Transverse colon (tissue), 4 donors: Measurements from ENCODE around the gene ASCC2. TPM values are rescaled to one million over a fixed set of nuclear protein-coding genes. Genes with fewer than 3 reads are reported as not detected.

ENCODE experiments used
- DNase-seq: peaks from one replicate; pipeline ENCODE4 v3.0.0-alpha.2; 2019
- H3K27ac ChIP-seq, 4 donors: fragments of 200-600 bp; sonication (generic); 2 replicates each; pipeline ENCODE4 v1.5.1; 2016 to 2018; ENCODE audit warnings: inconsistent platforms in 4 of 4
- H3K27me3 ChIP-seq: fragments of 200-600 bp; sonication (generic); 2 replicates; pipeline ENCODE4 v1.5.1; 2017; ENCODE audit warnings: inconsistent platforms
- H3K36me3 ChIP-seq, 4 donors: fragments of 200-600 bp; sonication (generic); 2 replicates each; pipeline ENCODE4 v1.5.1; 2017 to 2019; ENCODE audit warnings: inconsistent platforms in 4 of 4
- H3K4me1 ChIP-seq, 4 donors: fragments of 200-600 bp; sonication (generic); 2 replicates each; pipeline ENCODE4 v1.5.1; 2017 to 2020; ENCODE audit warnings: inconsistent platforms in 4 of 4
- H3K4me3 ChIP-seq, 4 donors: fragments of 200-600 bp; sonication (generic); 1 replicate in 1 of 4; 2 replicates in 3 of 4; pipeline versions ENCODE4 v1.5.1 to v1.6.1; 2017 to 2019; ENCODE audit warnings: inconsistent platforms in 4 of 4
- H3K9me3 ChIP-seq, 2 donors: fragments of 200-600 bp; sonication (generic); 2 replicates each; pipeline ENCODE4 v1.5.1; 2017 to 2019; ENCODE audit warnings: inconsistent platforms in 2 of 2
- CTCF ChIP-seq, 5 experiments: fragments of 200-600 bp in 3 of 5; fragments of 450-650 bp in 2 of 5; sonication (generic) in 3 of 5; IDR thresholded peaks; 1 replicate in 2 of 5; 2 replicates in 3 of 5; pipeline ENCODE4 v1.5.1; 2016 to 2017; ENCODE audit warnings: antibody characterized with exemption in 5 of 5, inconsistent platforms in 3 of 5, mild to moderate bottlenecking in 2 of 5, moderate library complexity in 1 of 5
- EP300 ChIP-seq: sonication (generic); formaldehyde crosslinking; IDR thresholded peaks from one replicate; pipeline ENCODE4 v1.6.1; 2017; ENCODE audit warnings: antibody characterized with exemption, low read depth
- POLR2A ChIP-seq: fragments of 450-650 bp; IDR thresholded peaks from one replicate; pipeline ENCODE4 v1.6.1; 2016; ENCODE audit warnings: antibody characterized with exemption, mild to moderate bottlenecking, moderate library complexity
- POLR2AphosphoS5 ChIP-seq, 3 donors: sonication (generic); formaldehyde crosslinking; IDR thresholded peaks; one replicate each; pipeline ENCODE4 v1.6.1; 2016; ENCODE audit warnings: antibody characterized with exemption in 3 of 3
- WGBS, 2 donors: methylation state at CpG; one replicate each; pipeline ENCODE4 v1.1.5; 2018; ENCODE audit warnings: low coverage in 1 of 2; 5-methylcytosine and 5-hydroxymethylcytosine counted together
- in situ Hi-C, 4 donors: fragments of 200-750 bp; cut with MboI; loops; one replicate each; pipeline versions ENCODE4 v1.15.0 to v1.15.1; 2017; ENCODE audit warnings: low sequenced_read_pairs in 3 of 4, low pct_ligation_motif_present in 1 of 4, low pct_unique_long_range_greater_than_20kb in 1 of 4
- intact Hi-C: fragments of 100-400 bp; cut with DNase I; formaldehyde crosslinking; loops from one replicate; pipeline ENCODE4 v1.15.1; 2023; ENCODE audit warnings: low total_unique reads
- total RNA-seq, 4 donors: library from RNA; depleted of rRNA; stranded (reverse); fragments of >200 nt; gene quantifications; one replicate each; pipeline ENCODE4 v1.1.0, GENCODE V29; 2016

Gene ASCC2
- total RNA-seq, 4 donors from 2014 or later, result 46.8 to 69.4 (median 62.2) TPM

- in situ Hi-C loops (no loop called here), intact Hi-C loops (no loop called here)
- no peaks in the 10 kb centered on the region for H3K9me3 ChIP-seq
- peak; percentile 23 for DNase-seq
- H3K27ac ChIP-seq, result no peak overlapping the region
- H3K4me3 ChIP-seq, result no peak overlapping the region
- H3K27me3 ChIP-seq, result no peaks in the 10 kb centered on the region
- 39 to 51% methylated on average over 5 of the region's 5 CpGs for WGBS, 2 donors
- H3K4me1 ChIP-seq, result peaks cover 8 to 13% (median 11%) of the 10 kb centered on the region in 4 donors
- TF ChIP-seq POLR2A (no peak), CTCF (IDR thresholded peaks at IDR 0.05) (peak in 2 of 5 experiments; percentile 12 to 22), POLR2AphosphoS5 (IDR thresholded peaks at IDR 0.05) (no peak), EP300 (no peak)
- peaks cover 0 to 11% (median 6%) of the 10 kb centered on the region in 4 donors for H3K36me3 ChIP-seq
Measured at GRCh38 chr22:29772170-29772641, 65.9 kb downstream of the ASCC2 start.

DNA sequence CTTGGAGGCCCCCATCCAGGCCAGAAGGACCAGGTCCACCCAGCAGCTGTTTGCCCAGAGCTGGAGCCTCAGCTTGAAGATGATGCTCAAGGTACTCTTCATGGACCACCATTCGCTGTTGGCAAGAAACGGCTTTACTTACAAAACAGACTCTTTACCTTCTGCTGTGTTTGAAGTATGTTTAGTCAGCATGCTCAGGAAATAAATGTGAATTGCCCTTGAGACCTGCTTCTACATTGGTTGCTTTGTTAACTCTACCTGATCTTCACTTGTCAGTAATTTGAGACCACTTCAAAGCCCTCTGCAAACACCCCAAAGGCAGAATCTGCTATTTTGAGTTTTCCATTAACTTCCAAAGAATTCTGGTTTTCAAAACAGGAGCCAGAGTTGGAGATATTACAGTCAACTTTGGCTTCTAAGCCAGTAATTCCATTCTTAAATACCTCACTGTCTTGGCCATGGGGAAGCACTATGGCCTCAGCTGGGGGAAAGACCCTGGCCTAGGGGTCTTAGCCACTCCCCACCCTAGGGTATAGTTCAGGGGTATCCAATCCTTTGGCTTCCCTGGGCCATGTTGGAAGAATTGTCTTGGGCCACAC lies 68.3 kb downstream of the ASCC2 start:
- in situ Hi-C loops (no loop called here), intact Hi-C loops (no loop called here)
- 87% methylated on average over 2 of the region's 2 CpGs; no CpG with 5 or more reads in 1 of the 2 donors for WGBS, 2 donors
- H3K4me3 ChIP-seq, result no peak overlapping the region
- H3K9me3 ChIP-seq, result no peaks in the 10 kb centered on the region
- H3K27ac ChIP-seq, result no peak overlapping the region
- peaks cover 0 to 11% (median 6%) of the 10 kb centered on the region in 4 donors for H3K36me3 ChIP-seq
- TF ChIP-seq POLR2A (no peak), EP300 (no peak), CTCF (IDR thresholded peaks at IDR 0.05) (no peak), POLR2AphosphoS5 (IDR thresholded peaks at IDR 0.05) (no peak)
- peaks cover 16 to 25% (median 20%) of the 10 kb centered on the region in 4 donors for H3K4me1 ChIP-seq
- H3K27me3 ChIP-seq, result no peaks in the 10 kb centered on the region
- no peak for DNase-seq

DNA sequence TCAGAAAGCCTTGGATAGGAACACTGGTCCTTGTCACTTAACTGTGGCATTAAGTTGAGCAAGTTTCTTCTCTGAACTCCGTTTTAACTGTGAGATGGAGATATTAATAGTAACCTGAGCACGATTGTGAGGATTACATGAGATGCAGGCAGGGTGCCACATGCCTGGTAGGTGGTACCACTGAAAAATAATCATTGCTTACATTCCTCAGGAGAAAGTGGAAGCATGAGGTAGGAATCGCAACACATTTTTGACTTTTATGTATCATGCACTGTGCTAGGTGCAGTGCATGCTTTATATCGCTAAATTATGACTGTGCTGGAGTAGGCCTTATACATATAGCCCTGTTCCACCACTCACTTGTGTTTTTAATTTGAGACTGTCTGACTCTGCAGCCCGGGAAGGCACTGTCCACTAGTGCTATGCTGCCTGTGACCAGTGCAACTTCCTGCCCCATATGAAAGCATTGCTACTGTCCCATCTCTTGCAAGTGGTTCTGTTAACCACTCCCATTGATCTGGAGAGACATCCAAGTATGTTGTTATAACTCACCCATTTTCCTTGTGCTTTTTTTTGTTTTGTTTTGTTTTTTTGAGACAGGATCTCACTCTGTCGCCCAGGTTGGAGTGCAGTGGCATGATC lies 69.9 kb downstream of the ASCC2 start:
- WGBS, 2 donors, result 35 to 80% methylated on average over 1 to 6 of the region's 6 CpGs
- TF ChIP-seq EP300 (no peak), CTCF (IDR thresholded peaks at IDR 0.05) (no peak), POLR2A (no peak), POLR2AphosphoS5 (IDR thresholded peaks at IDR 0.05) (no peak)
- intact Hi-C loops, result no loop called here
- in situ Hi-C loops, result no loop called here
- H3K27me3 ChIP-seq, result no peaks in the 10 kb centered on the region
- peaks cover 16 to 25% (median 20%) of the 10 kb centered on the region in 4 donors for H3K4me1 ChIP-seq
- DNase-seq, result no peak
- H3K27ac ChIP-seq, result peak overlapping the region; percentile 86 to 90 (median 88)
- H3K4me3 ChIP-seq, result peak overlapping the region; percentile 47 to 78 (median 73)
- H3K9me3 ChIP-seq, result no peaks in the 10 kb centered on the region
- peaks cover 0 to 11% (median 6%) of the 10 kb centered on the region in 4 donors for H3K36me3 ChIP-seq

- DNase-seq, result peak; percentile 93
- 0 to 1% methylated on average over 2 to 44 of the region's 46 CpGs for WGBS, 2 donors
- intact Hi-C loops (no loop called here), in situ Hi-C loops (no loop called here)
- TF ChIP-seq EP300 (no peak), POLR2A (no peak), POLR2AphosphoS5 (IDR thresholded peaks at IDR 0.05) (peak; percentile 78 to 83 (median 80)), CTCF (IDR thresholded peaks at IDR 0.05) (peak in 1 of 5 experiments; percentile 10)
- Histone ChIP-seq H3K27ac (peak within 1 kb of the TSS; percentile 86 to 90 (median 88)), H3K4me3 (peak within 1 kb of the TSS; percentile 69 to 78 (median 76)), H3K27me3 (no peaks in the 10 kb centered on the region), H3K4me1 (peaks cover 16 to 25% (median 20%) of the 10 kb centered on the region in 4 donors), H3K9me3 (no peaks in the 10 kb centered on the region), H3K36me3 (peaks cover 0 to 11% (median 6%) of the 10 kb centered on the region in 4 donors)
Measured at GRCh38 chr22:29767171-29768051, 70.7 kb downstream of the ASCC2 start, which contains the start of gene UQCR10. TSS of gene UQCR10 (plus strand) at chr22:29767369. CDS start at chr22:29767399, 30 bp downstream.
